Effector memory CD4-positive, alpha-beta T cell (primary cell): ENCODE data around the gene RNF212.

Experiments
- DNase-seq, 3 donors: peaks; one replicate each; pipeline ENCODE4 v3.0.0-alpha.2; 2020
- H3K27ac ChIP-seq: 2 replicates; pipeline ENCODE4 v1.7.0; 2013; ENCODE audit warnings: mild to moderate bottlenecking, low read length, moderate library complexity; ENCODE audit not compliant: insufficient read depth, poor library complexity, severe bottlenecking
- H3K27me3 ChIP-seq: replicated peaks from 2 replicates; pipeline ENCODE4 v1.7.0; 2013; ENCODE audit warnings: mild to moderate bottlenecking, low read length; ENCODE audit not compliant: insufficient read depth, control insufficient read depth, poor library complexity, severe bottlenecking
- H3K36me3 ChIP-seq: 2 replicates; pipeline ENCODE4 v1.7.0; 2013; ENCODE audit warnings: mild to moderate bottlenecking, low read length, moderate library complexity; ENCODE audit not compliant: control insufficient read depth, insufficient read depth
- H3K4me1 ChIP-seq: 2 replicates; pipeline ENCODE4 v1.7.0; 2013; ENCODE audit warnings: low read length, mild to moderate bottlenecking; ENCODE audit not compliant: control insufficient read depth, insufficient read depth, poor library complexity, severe bottlenecking
- H3K4me3 ChIP-seq: 2 replicates; pipeline ENCODE4 v1.7.0; 2013; ENCODE audit warnings: low read length, low read depth, mild to moderate bottlenecking; ENCODE audit not compliant: insufficient read depth, poor library complexity, severe bottlenecking
- H3K9me3 ChIP-seq: 2 replicates; pipeline ENCODE4 v1.7.0; 2013; ENCODE audit warnings: mild to moderate bottlenecking, low read length, moderate library complexity; ENCODE audit not compliant: control insufficient read depth

RNF212 gene

DNA sequence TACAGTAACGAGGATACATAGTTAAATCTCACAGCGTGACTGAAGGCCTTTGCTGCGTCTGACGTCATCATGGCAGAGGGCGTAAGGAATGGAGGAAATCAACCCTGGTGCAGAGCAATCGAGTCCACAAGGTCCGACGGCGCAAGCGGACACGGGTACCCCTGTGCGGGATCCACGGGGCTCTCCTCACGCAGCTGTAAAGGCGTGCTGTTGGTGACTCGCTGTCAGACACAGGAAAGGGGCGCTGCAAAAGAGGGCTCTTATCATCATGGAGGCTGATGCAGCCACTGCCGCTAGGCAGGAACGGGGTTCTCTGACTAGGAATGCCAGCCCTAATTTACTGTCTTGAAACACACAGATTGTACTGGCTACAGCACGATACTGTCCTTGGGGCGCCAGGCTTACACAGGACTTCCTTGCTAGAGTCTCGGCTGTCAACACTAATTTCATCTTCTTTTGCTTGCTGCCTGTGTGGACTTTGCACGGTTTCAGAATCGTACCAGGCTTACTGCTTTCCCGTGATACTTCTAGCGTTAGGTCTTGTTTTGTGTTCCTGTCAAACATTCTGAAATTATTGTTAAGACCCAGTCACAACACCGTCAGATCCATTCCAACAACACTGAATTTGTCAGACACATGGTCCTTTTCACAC is 13.6 kb downstream of the RNF212 start:
- Histone ChIP-seq H3K4me1 (no peaks in the 10 kb centered on the region), H3K27ac (no peak overlapping the region), H3K4me3 (no peak overlapping the region), H3K36me3 (no peaks in the 10 kb centered on the region), H3K27me3 (no peaks in the 10 kb centered on the region), H3K9me3 (no peaks in the 10 kb centered on the region)
- no peak for DNase-seq

DNA sequence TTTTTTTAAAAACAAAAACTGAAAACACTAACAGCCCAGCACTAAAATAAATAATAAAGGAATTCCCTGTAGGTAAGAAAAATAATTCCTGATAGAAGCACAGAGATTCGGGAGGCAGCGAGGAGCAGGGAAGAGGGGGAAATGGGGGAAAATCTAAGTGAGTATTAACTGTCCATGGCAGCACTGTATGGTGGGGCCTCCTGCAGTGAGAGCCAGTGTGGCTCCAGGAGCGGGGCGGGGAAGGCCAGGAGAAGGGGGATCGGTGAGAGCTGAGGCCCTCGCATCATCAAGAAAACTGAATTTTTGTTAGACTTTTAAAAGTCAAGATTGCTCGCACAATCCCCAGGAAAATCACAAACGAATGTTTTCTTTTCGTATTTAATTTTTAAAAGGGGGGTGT is 14.1 kb downstream of the RNF212 start:
- Histone ChIP-seq H3K4me1 (no peaks in the 10 kb centered on the region), H3K27ac (no peak overlapping the region), H3K27me3 (no peaks in the 10 kb centered on the region), H3K9me3 (no peaks in the 10 kb centered on the region), H3K4me3 (no peak overlapping the region), H3K36me3 (no peaks in the 10 kb centered on the region)
- no peak for DNase-seq

DNA sequence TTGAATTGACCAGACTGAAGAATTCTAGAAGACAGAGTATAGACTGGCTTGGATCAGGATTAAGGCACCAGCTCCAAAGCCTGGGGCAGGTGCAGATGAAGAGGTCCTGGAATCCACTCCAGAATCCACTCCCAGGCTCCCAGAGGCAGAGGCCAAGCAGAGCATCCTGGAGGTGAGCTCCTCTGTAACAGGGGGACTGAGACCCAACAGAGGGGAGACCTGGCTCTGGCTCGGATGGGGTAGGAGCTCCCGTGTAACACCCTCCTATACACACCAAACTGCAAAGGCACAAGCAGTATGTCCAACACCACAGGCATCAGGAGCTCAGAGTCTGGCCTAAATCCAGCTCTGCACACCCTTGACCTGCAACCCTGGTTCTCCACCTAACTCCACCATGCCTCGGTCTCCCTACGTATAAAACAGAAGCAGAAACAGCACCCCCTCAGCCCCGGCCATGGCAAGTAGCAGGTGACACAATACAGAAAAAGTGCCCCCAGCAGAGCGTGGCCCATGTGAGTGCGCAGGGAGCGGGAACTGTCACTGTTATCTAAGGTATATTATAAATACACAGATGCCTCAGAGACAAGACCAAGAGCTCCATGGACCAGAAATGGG is 14.9 kb downstream of the RNF212 start:
- Histone ChIP-seq H3K4me1 (no peaks in the 10 kb centered on the region), H3K36me3 (no peaks in the 10 kb centered on the region), H3K9me3 (no peaks in the 10 kb centered on the region), H3K27me3 (no peaks in the 10 kb centered on the region), H3K4me3 (no peak overlapping the region), H3K27ac (no peak overlapping the region)
- no peak for DNase-seq

DNA sequence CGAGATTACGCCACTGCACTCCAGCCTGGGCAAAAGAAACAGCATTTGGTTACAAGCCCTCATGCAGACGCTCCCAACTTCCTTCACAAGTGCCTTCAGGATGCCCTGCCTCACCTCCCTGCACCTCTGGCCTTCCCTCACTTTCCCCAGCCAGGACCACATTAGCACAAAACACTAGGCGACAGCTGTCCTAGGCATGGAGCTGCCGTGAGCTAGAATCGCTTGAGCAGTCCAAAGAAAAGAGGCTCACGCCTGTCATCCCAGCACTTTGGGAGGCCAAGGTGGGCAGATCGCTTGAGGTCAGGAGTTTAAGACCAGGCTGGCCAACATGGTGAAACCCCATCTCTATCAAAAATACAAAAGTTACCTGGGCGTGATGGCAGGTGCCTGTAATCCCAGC is 15.8 kb downstream of the RNF212 start:
- DNase-seq: no peak
- Histone ChIP-seq H3K9me3 (no peaks in the 10 kb centered on the region), H3K27ac (no peak overlapping the region), H3K4me3 (no peak overlapping the region), H3K27me3 (no peaks in the 10 kb centered on the region), H3K4me1 (no peaks in the 10 kb centered on the region), H3K36me3 (no peaks in the 10 kb centered on the region)

DNA sequence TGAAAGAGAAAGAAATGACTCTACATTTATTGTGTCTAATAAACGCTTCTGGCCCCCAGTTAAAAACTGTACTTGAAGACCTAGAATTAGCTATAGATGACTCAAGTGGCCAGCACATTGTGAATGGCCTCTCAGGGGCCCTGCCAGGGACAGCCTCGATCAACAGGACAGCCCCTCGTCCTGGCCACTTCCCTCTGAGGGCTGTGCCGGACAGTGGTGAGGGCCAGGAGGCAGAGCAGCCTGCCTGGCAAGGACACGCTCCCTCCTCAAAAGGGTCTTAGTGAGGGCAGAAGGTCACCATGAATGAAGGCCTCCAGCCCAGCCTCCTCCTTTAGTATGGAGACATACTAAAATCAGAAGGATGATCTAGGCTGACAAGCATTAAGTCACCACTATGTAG is 16.5 kb downstream of the RNF212 start:
- H3K36me3 ChIP-seq: no peaks in the 10 kb centered on the region
- H3K4me1 ChIP-seq: no peaks in the 10 kb centered on the region
- DNase-seq: no peak
- no peaks in the 10 kb centered on the region for H3K27me3 ChIP-seq
- no peak overlapping the region for H3K27ac ChIP-seq
- no peak overlapping the region for H3K4me3 ChIP-seq
- H3K9me3 ChIP-seq: no peaks in the 10 kb centered on the region

DNA sequence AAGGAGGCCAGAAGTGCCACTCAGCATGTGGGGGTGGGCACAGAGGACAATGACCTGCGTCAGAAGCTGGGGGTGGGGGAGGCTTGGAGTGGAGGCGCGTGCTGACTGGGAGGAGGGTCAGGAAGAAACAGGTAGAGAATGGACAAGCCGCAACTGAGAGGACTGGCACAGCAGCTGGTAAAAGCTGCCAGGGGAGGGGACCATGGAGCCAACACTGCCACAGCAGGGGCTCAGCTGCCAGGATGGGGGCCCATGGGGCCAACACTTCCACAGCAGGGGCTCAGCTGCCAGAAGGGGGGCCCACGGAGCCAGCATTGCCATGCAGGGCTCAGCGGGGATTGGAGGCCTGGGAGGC is 19.1 kb downstream of the RNF212 start:
- Histone ChIP-seq H3K4me1 (no peaks in the 10 kb centered on the region), H3K4me3 (no peak overlapping the region), H3K27ac (no peak overlapping the region), H3K36me3 (no peaks in the 10 kb centered on the region), H3K9me3 (no peaks in the 10 kb centered on the region), H3K27me3 (no peaks in the 10 kb centered on the region)
- no peak for DNase-seq

DNA sequence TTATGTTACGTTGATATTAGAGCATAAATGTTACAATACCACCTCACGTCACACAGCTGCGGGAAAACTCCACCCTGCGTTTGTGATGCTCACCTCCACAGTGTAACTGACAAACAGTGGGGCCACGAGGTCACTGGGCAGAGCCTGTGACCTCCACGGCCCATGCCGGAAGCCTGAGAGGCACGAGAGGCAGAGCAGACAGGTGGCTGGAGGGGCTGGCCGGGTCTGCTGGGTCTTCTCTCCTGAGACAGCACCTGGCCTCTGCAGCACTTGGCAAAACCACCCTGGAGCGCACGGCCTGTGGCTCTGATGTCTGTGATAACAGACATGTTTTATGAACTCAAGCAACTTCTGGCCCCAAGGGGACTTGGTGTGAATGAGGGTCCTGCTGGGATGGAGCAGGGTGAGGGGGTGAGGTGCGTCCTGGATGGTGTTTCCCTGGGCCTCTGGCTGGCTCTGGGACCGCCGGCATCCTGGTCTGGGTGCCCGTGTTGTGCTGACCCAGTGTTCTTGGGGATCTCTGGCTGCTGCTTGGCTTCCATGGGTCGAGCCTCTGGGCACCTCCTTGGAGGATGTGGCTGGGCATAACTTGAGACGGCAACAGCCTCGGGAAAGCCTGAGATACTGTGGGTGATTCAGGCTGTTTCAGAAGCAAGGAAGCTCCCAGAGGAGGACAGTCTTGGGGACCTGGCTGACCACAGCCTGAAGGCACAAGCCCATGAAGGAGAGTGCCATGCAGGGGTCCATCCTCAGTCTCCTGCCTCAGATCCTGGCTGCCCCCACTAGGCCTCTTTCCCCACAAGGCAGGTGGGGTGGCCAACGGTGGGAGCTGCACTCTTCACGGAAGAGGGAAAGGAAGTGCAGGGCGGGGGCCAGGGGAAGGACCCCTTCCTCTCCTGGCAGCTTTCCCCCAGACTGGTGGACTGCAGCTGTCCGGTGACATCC is 19.7 kb downstream of the RNF212 start:
- H3K9me3 ChIP-seq: no peaks in the 10 kb centered on the region
- no peak for DNase-seq
- H3K27ac ChIP-seq: no peak overlapping the region
- no peaks in the 10 kb centered on the region for H3K36me3 ChIP-seq
- no peak overlapping the region for H3K4me3 ChIP-seq
- H3K27me3 ChIP-seq: no peaks in the 10 kb centered on the region
- H3K4me1 ChIP-seq: no peaks in the 10 kb centered on the region

DNA sequence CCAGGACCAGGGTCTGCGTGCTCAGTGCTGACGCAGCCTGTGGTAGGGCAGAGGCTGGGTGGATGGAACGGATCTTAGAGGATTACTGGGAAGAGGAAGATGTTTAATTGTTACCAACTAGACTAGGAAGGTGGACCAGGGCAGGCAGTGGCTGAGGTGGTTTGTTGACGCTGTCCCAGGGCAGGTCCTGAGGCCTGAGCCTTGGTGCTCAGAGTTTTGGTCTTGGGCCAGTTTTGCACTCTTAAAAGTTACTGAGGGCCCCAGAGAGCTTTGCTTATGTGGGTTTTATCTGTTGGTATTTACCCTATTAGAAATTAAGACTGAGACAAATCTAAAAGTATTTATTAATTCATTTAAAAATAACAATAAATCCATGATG is 20.4 kb downstream of the RNF212 start:
- Histone ChIP-seq H3K27me3 (no peaks in the 10 kb centered on the region), H3K4me3 (no peak overlapping the region), H3K27ac (no peak overlapping the region), H3K9me3 (no peaks in the 10 kb centered on the region), H3K36me3 (no peaks in the 10 kb centered on the region), H3K4me1 (no peaks in the 10 kb centered on the region)
- no peak for DNase-seq

DNA sequence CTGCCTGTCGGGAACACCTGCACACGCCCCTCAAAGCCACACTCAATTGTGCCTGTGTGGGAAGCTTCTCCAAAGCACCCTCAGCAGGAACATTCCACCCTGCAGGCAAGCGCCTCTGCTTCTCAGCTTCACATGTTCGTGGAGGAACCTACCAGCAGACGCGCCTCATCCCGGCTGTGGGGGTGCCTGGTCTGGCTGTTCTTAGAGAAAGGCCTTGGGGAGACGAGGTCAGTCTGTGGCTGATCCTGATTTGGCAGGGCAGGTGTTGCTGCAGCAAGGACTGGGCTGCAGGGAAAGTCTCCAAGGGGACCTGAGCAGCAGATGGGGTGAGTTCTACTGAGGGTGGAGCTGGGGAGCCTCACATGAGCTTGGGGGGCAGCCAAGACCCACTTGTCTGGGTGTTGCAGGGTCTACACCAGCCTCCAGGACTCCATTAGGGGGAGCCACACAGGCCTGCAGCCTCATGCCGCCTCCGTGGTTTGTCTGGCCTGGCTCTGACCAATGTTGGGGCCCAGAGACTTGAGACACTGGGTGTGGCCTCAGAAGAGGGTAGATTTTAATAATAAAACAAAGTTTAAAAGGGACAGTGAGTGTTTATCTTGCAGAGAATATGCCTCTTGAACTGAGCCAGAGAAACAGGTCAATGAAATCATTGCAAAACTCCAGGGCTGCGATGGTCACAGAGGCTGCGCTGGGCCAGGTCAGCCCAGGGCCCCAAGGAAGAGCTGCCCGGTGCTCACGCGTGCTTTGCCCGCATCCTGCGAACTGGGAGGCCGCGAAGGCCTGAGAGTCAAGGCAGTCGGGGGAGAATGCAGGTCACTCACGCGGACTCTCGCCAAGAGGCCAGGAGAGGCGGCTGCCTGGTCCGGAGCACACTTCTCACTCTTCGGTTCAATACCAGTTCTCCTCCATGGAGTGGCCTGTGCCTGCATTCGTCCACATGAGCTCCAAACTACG is 21.1 kb downstream of the RNF212 start:
- no peak for DNase-seq
- Histone ChIP-seq H3K4me3 (no peak overlapping the region), H3K9me3 (no peaks in the 10 kb centered on the region), H3K27me3 (no peaks in the 10 kb centered on the region), H3K4me1 (no peaks in the 10 kb centered on the region), H3K36me3 (no peaks in the 10 kb centered on the region), H3K27ac (no peak overlapping the region)
